NCI-H524 (cell line): ENCODE data around the gene UBXN6.

Experiments used
- DNase-seq, 2 experiments: peaks; one replicate each; lab custom pipeline; 2025; lab: John Stamatoyannopoulos, UW

UBXN6 gene

DNA sequence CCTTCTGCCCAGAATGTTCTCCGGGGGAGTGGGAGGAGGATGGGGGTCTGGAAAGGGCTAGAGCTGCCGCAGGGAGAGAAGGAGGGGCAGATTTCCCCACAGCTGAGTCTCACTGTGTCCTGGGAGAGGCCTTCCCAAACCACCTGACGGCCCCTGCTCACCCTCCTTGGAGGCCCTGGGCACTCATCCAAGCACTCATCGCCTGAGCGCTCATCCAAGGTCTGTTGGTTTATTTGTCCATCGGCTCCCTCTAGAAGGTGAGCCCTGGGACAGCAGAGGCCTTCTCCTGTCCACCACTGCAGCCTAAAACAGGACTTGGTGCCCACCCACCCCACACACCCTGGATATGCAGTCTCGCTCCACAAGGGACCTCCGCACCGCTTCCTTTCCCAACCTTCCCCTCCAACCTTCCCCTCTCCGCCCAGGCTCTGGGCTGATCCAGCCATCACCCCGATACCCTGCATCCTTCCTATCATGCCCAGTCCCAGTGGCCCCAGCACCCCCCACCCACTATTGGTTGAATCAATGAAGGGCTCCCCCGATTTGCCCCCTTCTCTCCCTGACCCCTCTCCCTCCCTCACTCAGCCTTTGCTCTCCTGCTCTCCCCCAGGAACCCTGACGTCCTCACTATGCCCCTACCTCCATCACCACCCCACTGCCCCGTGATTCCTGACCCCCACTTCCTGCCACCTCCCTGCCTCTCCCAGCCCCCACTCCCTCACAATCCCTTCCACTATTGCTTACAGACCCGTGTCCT, 1.7 kb downstream of the UBXN6 start:
- DNase-seq: peak; percentile 78 to 82

- no peak for DNase-seq
Observed at GRCh38 chr19:4454747-4455718, 2.6 kb downstream of the UBXN6 start.

- DNase-seq: no peak
Observed at GRCh38 chr19:4453232-4454179, 4.1 kb downstream of the UBXN6 start.

DNA sequence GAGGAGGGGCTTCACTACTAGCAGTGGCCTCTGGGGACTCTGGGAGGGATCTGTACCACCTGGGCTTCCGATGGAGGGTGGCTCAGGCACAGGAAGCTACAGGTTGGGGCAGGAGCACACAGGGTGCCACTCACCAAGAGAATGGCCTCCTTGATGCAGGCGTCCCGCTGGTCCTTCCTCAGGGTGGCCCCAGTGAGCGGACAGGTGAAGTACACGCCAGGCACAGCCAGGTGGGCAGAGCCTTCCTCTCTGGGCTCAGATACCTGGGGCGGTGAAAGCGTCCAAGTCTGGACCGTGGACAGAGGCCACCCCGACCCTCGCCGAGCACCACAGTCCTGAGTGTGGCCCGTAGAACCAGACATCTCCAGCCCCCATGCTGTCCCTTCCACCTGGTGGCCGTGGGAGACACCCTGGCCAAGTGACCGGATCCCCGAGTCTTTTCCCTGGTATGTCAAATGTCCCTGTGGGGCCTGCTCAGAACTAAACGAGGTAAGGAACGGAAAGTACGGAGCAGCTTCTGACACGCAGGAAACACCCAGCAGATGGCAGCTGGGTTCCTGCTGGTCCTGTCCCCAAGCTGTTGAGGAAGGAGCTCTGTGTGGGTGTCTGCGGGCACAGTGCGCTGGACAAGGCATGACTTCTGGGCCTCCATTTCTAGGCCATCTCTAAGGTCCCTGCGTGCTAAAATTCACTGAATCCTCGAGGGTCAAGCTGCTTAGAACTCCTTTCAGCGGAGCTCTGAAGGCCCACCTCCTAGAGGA, 5.2 kb downstream of the UBXN6 start:
- no peak for DNase-seq

DNA sequence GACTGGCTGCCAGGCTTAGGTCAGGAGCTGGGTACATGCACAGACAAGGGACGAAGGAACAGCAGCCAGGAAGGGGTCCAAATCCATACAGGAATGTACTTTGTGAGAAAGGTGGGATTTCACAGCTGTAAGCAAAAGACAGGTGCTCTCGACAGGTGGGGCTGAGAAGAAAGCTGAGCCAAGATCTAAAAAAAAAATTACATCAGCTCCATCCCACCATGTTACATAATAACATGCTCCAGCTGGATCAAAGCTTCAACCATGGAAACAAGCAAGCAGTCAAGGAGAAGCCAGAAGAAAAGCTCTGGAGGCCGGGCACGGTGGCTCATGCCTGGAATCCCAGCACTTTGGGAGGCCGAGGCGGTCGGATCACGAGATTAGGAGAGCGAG, 8.0 kb downstream of the UBXN6 start:
- DNase-seq: no peak

DNA sequence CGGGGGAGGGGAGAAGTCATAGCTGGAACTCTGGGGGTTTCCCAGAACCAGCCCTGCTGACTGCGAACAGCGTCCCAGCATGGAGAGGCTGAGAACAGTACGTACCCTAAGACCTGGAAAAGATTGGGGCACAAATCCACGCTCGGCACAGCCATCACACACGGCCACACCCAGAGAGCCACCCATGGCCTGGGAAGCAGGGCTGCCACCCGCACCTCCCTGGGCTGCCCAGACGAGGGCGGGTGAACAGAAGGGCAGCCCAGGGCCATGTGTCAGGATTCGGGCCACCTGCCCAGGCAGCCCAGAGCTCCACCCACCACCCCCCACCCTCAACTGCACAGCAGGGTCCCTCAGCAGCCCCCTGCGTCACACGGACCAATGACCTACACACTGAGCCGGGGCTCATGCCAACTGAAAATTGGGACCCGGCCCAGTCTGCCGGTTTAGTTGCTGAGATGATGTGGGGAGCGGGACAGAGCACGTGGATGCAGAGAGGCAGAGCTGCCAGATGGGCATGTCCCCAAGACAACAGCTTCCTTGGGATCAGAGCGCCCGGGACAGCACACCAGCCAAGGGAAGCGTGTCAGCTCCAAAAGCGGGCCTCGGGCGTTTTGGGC, 8.5 kb downstream of the UBXN6 start:
- DNase-seq: peak; percentile 58 to 90

- no peak for DNase-seq
Observed at GRCh38 chr19:4448147-4448985, 9.2 kb downstream of the UBXN6 start.

DNA sequence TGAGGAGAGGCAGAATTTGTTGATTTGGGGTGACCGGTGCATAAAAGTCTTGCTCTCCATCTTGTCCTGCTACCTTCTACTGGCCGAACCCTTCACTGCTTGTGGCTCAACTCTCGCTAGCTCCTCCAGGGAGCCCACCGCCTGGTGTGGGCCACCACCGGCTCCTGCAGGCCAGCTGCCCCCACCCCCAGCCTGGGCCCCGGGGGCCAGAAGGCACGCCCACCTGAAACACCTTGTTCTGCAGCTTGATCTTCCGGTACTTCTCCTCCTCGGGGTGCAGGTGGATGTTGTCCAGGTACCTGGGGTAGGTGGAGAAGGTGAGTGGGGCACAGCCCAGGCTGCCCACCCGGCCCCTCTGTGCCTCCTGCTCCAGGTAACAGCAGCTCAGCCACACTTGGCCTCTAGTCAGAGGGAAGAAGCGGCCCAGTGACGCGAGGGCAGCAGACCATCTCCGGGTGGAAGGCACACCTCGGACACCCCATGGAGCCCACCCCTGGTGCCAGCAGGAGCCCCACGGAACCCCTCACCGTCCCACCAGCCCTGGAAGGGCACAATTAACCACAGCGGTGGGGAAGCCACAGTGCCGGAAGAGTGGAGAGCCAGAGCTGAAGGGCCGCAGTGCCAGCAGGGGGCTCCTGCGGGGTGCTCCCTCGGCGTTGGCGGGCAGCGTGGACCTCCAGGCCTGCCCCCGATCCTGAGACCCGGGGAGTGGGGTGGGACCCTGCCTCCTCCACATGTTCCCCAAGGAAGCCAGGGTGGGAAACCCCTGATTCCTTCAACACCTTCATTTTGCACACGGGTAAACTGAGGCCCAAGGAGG, 10.1 kb downstream of the UBXN6 start:
- DNase-seq: no peak

GRCh38 chr19:4446704-4447200, 10.8 kb downstream of the UBXN6 start:
- DNase-seq: no peak

GRCh38 chr19:4445963-4446703, 11.5 kb downstream of the UBXN6 start:
- no peak for DNase-seq

- DNase-seq: no peak
Observed at GRCh38 chr19:4444765-4445741, 12.5 kb downstream of the UBXN6 start.

DNA sequence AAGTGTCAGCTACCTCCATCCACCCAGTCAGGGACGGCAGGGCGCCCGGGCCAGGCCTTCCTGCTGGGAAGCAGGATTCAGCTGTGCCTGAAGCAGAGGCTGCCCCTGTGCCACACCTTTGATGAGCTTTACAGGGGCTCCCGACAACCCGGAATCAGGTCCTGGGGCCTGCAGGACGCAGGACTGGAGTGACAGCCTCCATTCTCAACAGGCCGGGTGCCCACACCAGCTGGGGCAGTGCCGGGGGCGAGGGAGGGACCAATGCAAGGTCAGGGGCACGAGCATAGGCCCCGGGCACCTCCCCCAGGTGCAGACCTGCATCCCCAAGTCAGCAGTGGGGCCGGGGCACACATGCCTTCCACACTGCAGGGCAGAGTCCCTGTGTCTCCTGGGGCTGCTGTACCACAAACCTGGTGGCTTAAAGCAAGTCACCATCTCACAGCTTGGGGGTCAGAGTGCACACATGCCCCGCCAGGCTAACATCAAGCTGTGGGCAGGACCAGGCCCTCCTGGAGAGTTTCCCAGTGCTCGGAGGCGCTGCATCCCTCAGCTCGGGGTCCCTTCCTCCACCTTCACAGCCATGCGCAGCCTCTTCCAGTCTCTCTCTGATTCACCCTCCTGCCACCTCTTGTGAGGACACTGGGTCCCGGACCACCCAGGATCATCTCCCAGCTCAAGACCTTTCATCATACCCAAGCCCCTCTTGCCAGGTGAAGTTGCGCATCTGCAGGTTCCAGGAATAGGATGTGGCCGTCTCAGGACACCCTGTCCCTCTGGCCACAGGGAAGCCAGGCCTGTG, 13.4 kb downstream of the UBXN6 start:
- no peak for DNase-seq

DNA sequence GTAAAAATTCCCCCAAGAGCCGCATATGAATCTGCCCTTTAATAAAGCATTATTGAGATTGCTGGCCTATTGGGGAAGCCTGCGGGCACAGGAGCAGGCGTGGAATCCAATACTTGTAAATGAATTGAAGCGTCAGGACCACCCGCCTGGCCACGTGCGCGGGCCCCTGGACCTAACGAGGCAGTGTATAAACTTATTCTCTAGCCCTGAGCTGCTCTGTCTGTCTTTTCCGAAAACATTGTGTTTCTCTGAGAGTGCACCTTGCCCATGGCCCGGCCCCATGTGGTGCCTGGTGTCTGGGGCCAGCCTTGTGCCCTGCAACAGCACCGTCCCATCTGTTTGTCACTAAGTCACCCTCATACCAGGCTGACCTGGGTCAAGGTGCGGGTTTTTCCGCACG, 14.4 kb downstream of the UBXN6 start:
- no peak for DNase-seq

DNA sequence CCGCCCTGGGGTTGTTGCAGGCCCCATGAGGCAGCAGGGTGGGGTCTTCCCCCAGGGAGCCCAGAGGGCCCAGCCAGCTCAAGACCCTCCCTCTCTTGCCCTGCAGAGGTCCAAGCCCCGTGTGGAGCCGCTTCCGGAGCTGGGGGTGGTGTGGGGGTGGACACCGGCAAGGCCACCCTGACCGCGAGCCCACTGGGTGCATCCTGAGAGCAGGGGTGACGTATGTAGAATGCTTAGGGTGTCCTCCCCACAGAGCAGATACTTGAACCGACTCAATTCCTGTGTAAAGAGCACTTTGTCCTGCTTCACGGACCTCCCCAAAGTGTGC, 14.8 kb downstream of the UBXN6 start:
- no peak for DNase-seq

- DNase-seq: no peak
Observed at GRCh38 chr19:4441994-4442818, 15.4 kb downstream of the UBXN6 start.
